ENCODE measurements around the gene PPP1R1C.
A peak's percentile ranks its signal among the peaks of the same experiment; 100 is the strongest.

The PPP1R1C gene

DNA sequence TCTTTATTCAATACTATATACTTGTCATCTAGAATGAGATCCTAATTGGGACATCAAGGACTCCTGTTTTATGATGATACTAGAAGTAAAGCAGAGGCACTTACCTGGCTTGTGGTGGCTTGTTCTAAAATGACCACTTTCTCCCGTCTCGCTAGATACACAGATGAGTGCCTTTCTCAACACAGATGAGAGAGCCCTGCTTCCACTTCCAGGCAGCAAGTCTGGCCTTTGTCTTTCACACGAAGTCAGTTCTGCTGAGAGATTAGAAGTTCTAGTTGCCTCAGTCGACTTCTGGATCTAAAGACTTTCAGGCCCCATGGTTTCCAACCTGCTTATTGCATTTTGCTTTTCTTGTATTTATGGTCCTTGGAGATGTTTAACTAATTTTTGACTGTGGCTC is 70.3 kb downstream of the PPP1R1C start:
- DNase-seq (ENCODE audit: extremely low read depth, low read depth), result no peak
- TF ChIP-seq CTCF (IDR thresholded peaks at IDR 0.05; ENCODE audit: low read depth, low read length), result no peak

DNA sequence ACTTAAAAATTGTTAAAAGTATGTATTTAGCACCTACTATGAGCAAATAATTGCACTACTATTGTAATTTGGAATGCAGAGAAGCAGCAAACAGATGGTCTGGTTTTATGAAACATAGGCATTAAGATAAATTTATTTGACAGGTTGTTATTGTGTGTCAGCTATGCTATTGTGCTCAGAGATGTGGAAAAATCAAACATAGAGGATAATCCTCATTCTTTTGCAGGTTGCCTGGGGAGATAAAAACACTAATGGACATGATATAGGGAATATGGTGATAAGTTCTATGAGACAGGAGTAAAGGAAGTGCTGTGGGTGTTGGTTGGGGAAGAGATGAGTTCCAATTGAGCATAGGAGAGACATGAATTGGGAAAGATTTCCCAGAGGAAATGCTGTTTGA is 71.3 kb downstream of the PPP1R1C start:
- DNase-seq (ENCODE audit: extremely low read depth, low read depth), result no peak
- TF ChIP-seq CTCF (IDR thresholded peaks at IDR 0.05; ENCODE audit: low read depth, low read length), result no peak

- no peak for TF ChIP-seq CTCF (IDR thresholded peaks at IDR 0.05; ENCODE audit: low read depth, low read length)
- no peak for DNase-seq (ENCODE audit: extremely low read depth, low read depth)
These were observed 72.4 kb downstream of the PPP1R1C start for GRCh38 chr2:182058056-182058455.

- no peak for TF ChIP-seq CTCF (IDR thresholded peaks at IDR 0.05; ENCODE audit: low read depth, low read length)
- DNase-seq (ENCODE audit: extremely low read depth, low read depth), result no peak
These were observed 76.1 kb downstream of the PPP1R1C start for GRCh38 chr2:182061739-182062138.

DNA sequence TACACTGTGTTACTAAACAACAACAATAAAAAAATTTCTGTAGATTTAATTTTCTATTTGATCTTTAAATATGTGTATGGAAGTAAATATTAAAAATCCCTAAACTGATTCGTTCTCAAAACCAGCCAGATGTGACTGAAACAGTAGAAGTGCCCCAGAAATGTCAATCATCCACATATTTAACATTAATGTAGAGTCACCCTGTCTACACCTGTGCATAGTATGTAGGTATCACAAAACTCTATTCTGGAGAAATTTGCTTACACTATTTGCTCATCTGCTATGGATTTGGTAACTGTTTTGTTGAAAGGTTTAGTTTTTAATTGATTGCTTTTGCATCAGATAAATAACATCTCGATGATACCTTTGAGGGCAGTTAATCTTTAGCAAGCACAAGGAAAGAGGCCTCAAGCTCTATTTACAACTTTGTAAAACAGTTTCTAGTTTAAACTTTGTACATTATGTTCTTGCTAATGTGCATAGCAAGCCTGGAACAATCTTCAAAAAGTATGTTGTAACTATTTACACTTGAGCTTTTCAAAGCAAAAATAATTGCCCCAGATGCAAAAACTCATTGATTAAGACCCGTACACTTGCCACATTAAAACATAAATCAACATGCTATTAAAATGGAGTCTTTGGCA is 76.8 kb downstream of the PPP1R1C start:
- no peak for TF ChIP-seq CTCF (IDR thresholded peaks at IDR 0.05; ENCODE audit: low read depth, low read length)
- no peak for DNase-seq (ENCODE audit: extremely low read depth, low read depth)

DNA sequence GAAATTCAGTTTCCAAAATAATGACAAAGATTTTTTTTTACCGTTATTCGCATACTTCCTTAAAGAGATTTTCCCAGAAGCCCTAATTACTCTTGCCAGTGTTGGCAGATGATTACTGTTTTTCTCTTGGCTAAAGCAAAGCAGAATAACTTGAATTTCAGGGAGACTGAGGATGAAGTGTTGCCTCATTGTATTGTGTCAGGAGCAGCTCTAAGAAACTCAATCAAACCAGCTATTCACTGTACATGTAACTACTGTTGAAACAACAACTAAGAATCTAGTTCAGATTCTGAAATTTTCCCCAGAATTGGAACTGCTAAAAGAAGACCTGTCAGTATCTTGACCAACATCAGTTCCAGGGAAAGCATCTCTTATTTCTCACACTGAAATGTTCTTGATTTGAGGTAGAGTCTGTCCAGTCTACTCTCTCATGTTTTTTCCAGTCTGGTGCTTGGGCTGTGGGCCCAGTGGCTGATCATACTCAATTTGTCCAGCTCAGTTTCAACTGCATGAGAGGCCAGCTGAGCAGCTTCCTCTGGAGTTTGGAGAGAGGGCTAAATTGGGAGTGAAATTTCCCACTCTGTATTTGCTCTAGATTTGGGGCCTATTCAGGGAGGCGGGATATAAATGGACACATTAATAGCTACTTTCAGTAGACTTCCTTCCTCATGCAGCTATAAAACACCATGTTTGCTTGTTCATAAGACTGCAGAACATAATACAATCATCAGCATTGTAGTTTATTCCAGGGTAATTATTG is 78.5 kb downstream of the PPP1R1C start:
- DNase-seq (ENCODE audit: extremely low read depth, low read depth), result no peak
- TF ChIP-seq CTCF (IDR thresholded peaks at IDR 0.05; ENCODE audit: low read depth, low read length), result no peak

DNA sequence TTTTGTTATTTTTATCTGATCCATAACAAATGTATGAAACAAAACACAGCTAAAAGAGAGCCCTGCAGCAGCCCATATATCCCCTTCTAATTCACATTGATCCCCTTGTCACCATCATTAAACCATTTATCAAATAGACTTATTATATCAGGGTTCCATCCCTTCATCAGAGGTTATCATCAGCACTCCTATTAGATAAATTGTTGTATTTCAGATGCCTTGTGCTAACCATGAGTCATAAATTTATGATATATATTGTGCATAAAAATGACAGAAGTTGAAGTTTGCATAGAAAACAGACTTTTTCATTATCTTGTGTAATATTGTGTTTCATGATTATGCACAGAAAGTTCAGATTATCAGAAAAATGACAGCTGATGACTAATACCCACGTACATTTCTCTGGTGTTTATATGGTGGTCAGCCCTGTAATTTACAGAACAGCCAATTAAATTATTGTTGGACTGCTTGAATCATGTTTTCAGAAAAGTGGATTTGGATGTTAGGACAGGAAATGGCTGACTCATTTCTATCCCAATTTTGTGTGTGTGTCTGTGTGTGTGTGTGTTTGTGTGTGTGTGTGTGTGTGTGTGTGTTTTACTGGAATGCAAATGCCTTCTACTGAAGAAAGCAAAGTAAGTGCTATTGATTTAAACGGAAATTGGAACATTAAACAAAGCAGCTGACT is 80.9 kb downstream of the PPP1R1C start:
- no peak for TF ChIP-seq CTCF (IDR thresholded peaks at IDR 0.05; ENCODE audit: low read depth, low read length)
- peak; percentile 93 for DNase-seq (ENCODE audit: extremely low read depth, low read depth)
